GM21576 (cell line): ENCODE results near the gene OOSP3.

ENCODE experiments used
- ATAC-seq: cut with Tn5 transposase; IDR thresholded peaks from one replicate; pipeline ENCODE4 v1.9.1; 2021; ENCODE audit warnings: mild to moderate bottlenecking, moderate library complexity; ENCODE audit not compliant: unreplicated experiment

OOSP3 gene

GRCh38 chr11:59943997-59944714 is 65.6 kb downstream of the OOSP3 start:
- no peak for ATAC-seq

GRCh38 chr11:59944720-59945119 is 66.1 kb downstream of the OOSP3 start:
- no peak for ATAC-seq
